GM12878 (cell line): ENCODE data around the gene STRA6. TPM values are rescaled to one million over a fixed set of nuclear protein-coding genes. Genes with fewer than 3 reads are reported as not detected.

ENCODE experiments used
- ATAC-seq: fragments of 200-7000 bp; cut with Tn5 transposase; 3 replicates; pipeline ENCODE4 v1.9.1; 2020; ENCODE audit warnings: mild to moderate bottlenecking, moderate library complexity
- BruUV-seq: library from RNA; stranded (reverse); fragments of 400-500 nt; replicated peaks from 2 replicates; lab custom pipeline; 2021; lab: Mats Ljungman, UMichigan
- CTCF ChIA-PET: fragments of 300-600 bp; sonication (Branson Sonifier 250); formaldehyde crosslinking; extraction: SDS; loops from one replicate; lab custom pipeline; 2021; ENCODE audit warnings: inconsistent platforms; lab: Yijun Ruan, JAX
- POLR2A ChIA-PET: fragments of 350-600 bp; formaldehyde crosslinking; extraction: SDS; loops from one replicate; lab custom pipeline; 2021; ENCODE audit warnings: inconsistent platforms; lab: Charles Lee
- RAD21 ChIA-PET: fragments of 300-600 bp; sonication (Branson Sonifier 250); formaldehyde crosslinking; loops from one replicate; lab custom pipeline; 2023; ENCODE audit warnings: antibody characterized with exemption; ENCODE audit not compliant: unreplicated experiment; lab: Charles Lee
- SMC1A ChIA-PET: fragments of 300-600 bp; sonication (Branson Sonifier 250); formaldehyde crosslinking; loops from one replicate; lab custom pipeline; 2023; ENCODE audit not compliant: unreplicated experiment, uncharacterized antibody; lab: Charles Lee
- DNase-seq: peaks from one replicate; pipeline ENCODE4 v3.0.0-alpha.2; 2011; ENCODE audit warnings: low read depth, low spot score
- FAIRE-seq: peaks from 3 replicates; lab custom pipeline; 2011; peaks lifted over from hg19 to GRCh38; lab: Jason Lieb, UNC
- H2AFZ ChIP-seq: 2 replicates; pipeline ENCODE4 v1.6.0; 2011; ENCODE audit warnings: low read depth, low read length, control low read depth; ENCODE audit not compliant: control insufficient read depth
- H3K27ac ChIP-seq: 2 replicates; pipeline ENCODE4 v1.5.1; 2011; ENCODE audit warnings: control low read depth; ENCODE audit not compliant: control insufficient read depth, insufficient read depth
- H3K27me3 ChIP-seq, 2 experiments: replicated peaks in 1 of 2; 2 replicates each; pipeline versions ENCODE4 v1.6.0 to v1.6.1; 2011; ENCODE audit warnings: low read length in 1 of 2; ENCODE audit not compliant: control insufficient read depth in 2 of 2, insufficient read depth in 2 of 2
- H3K36me3 ChIP-seq, 2 experiments: 2 replicates each; pipeline ENCODE4 v1.5.1; 2011; ENCODE audit warnings: low read length in 1 of 2; ENCODE audit not compliant: control insufficient read depth in 2 of 2, insufficient read depth in 2 of 2
- H3K4me1 ChIP-seq: 2 replicates; pipeline ENCODE4 v1.6.1; 2011; ENCODE audit warnings: mild to moderate bottlenecking, low read length, moderate library complexity, mixed read lengths; ENCODE audit not compliant: control insufficient read depth, insufficient read depth
- H3K4me2 ChIP-seq: 2 replicates; pipeline ENCODE4 v1.6.0; 2011; ENCODE audit warnings: control low read depth; ENCODE audit not compliant: control insufficient read depth, insufficient read depth
- H3K4me3 ChIP-seq: fragments of 200-600 bp; sonication (generic); 2 replicates; pipeline ENCODE4 v1.5.1; 2016
- H3K79me2 ChIP-seq: 2 replicates; pipeline ENCODE4 v1.6.0; 2011; ENCODE audit warnings: low read length; ENCODE audit not compliant: control insufficient read depth, insufficient read depth
- H3K9ac ChIP-seq: 2 replicates; pipeline ENCODE4 v1.8.0; 2011; ENCODE audit warnings: low read length, control low read depth, mixed read lengths; ENCODE audit not compliant: control insufficient read depth, insufficient read depth
- H3K9me3 ChIP-seq: replicated peaks from 3 replicates; pipeline ENCODE4 v1.5.1; 2011; ENCODE audit warnings: mild to moderate bottlenecking, low read length; ENCODE audit not compliant: control insufficient read depth, insufficient read depth
- H4K20me1 ChIP-seq: 2 replicates; pipeline ENCODE4 v1.6.0; 2011; ENCODE audit not compliant: control insufficient read depth, insufficient read depth
- CEBPB ChIP-seq, 2 experiments: fragments of 150-350 bp in 1 of 2; IDR thresholded peaks; 2 replicates each; pipeline ENCODE4 v1.6.1; 2012 to 2014; ENCODE audit warnings: low read depth in 2 of 2, low read length in 2 of 2, borderline replicate concordance in 1 of 2, inconsistent platforms in 1 of 2
- EZH2 ChIP-seq: IDR thresholded peaks from 2 replicates; pipeline ENCODE4 v1.6.1; 2012; ENCODE audit warnings: low read depth, mild to moderate bottlenecking, control low read depth, inconsistent platforms, low read length, borderline replicate concordance; ENCODE audit not compliant: control insufficient read depth
- SMAD5 ChIP-seq: IDR thresholded peaks from 2 replicates; pipeline ENCODE4 v1.6.1; 2016; ENCODE audit warnings: antibody characterized with exemption, low read depth
- SUZ12 ChIP-seq: fragments of 200-600 bp; sonication (generic); IDR thresholded peaks from one replicate; pipeline ENCODE4 v1.6.1; 2018; ENCODE audit warnings: antibody characterized with exemption, mild to moderate bottlenecking; ENCODE audit not compliant: unreplicated experiment
- WGBS: methylation state at CpG from one replicate; pipeline ENCODE4 v1.1.6; 2016; ENCODE audit warnings: low lambda C conversion rate; ENCODE audit not compliant: insufficient replicate concordance, insufficient coverage; ENCODE audit errors: missing lambda C conversion rate; 5-methylcytosine and 5-hydroxymethylcytosine counted together
- in situ Hi-C: fragments of 300-500 bp; cut with MboI; formaldehyde crosslinking; loops from 9 replicates; pipeline ENCODE4 v1.14.3; 2018; ENCODE audit warnings: mixed read lengths
- intact Hi-C: fragments of 100-400 bp; cut with micrococcal nuclease; formaldehyde crosslinking; loops from one replicate; pipeline ENCODE4 v1.14.2; 2022; ENCODE audit not compliant: unreplicated experiment
- polyA plus RNA-seq, 11 experiments: library from polyadenylated mRNA; depleted of rRNA in 4 of 11; unstranded in 6 of 11; stranded (reverse) in 5 of 11; fragments of >200 nt; fragmentation: Nextera tagmentation in 4 of 11; fragmentation: Illumina TruSeq in 1 of 11; extraction: Ambion mirVana in 4 of 11; extraction: Trizol in 1 of 11; gene quantifications; 1 replicate in 1 of 11; 2 replicates in 10 of 11; pipeline versions ENCODE4 v1.2.1 to v1.2.3, GENCODE V29; 2011 to 2016; ENCODE audit warnings: inconsistent platforms in 2 of 11, missing spikeins in 2 of 11, low read depth in 1 of 11
- small RNA-seq: library from RNA; depleted of rRNA; stranded (forward); fragments of <200 nt; gene quantifications from one replicate; pipeline ENCODE3, GENCODE V24; 2014
- total RNA-seq, 4 experiments: library from RNA; depleted of rRNA in 3 of 4; stranded (reverse); fragments of >200 nt in 3 of 4; fragmentation: Illumina TruSeq in 1 of 4; extraction: Trizol in 1 of 4; gene quantifications; 2 replicates each; pipeline versions ENCODE4 v1.2.1 to v1.2.3, GENCODE V29; 2013 to 2021

STRA6 gene
- total and polyA plus RNA-seq, 10 of the 15 experiments (the other 5 are each of a cell fraction or from before 2014, with no cell fraction given) = 0.31 to 10.8 (median 5.8) TPM

- Histone ChIP-seq H3K9ac (no peak overlapping the region), H3K27me3 (peaks cover 29 to 52% of the 10 kb centered on the region in 2 experiments), H3K4me3 (no peak overlapping the region), H4K20me1 (no peaks in the 10 kb centered on the region), H3K9me3 (no peaks in the 10 kb centered on the region; the same call in 2 of the 3 replicates), H3K4me1 (no peaks in the 10 kb centered on the region), H3K36me3 (no peaks in the 10 kb centered on the region), H3K4me2 (no peak overlapping the region), H3K27ac (no peak overlapping the region), H2AFZ (no peak overlapping the region), H3K79me2 (no peaks in the 10 kb centered on the region)
- in situ Hi-C loops = loop anchor here (10.0 kb wide), 1 partner anchor 1145 kb away; no protein-coding TSS in a partner anchor
- no peak for DNase-seq
- ChIA-PET POLR2A (no interaction called here), RAD21 (interaction anchor here (0.7 kb wide), 1 partner anchor 174 kb away, joined by 5 read pairs; no protein-coding TSS in a partner anchor), CTCF (interaction anchor here (1.1 to 3.3 kb wide), 4 partner anchors 9 to 191 kb away, joined by 4 to 26 read pairs (median 8); no protein-coding TSS in a partner anchor), SMC1A (interaction anchor here (0.5 kb wide), 1 partner anchor 162 kb away, joined by 3 read pairs; no protein-coding TSS in a partner anchor)
- FAIRE-seq = no peak
- TF ChIP-seq EZH2 = 0 out of 2 replicates have a peak, but pooled peaks have one; percentile 34
- TF ChIP-seq SMAD5 = no peak
- no peak for TF ChIP-seq CEBPB (IDR thresholded peaks at IDR 0.05; ENCODE audit: borderline replicate concordance in 1 of 2, low read depth in 2 of 2, low read length in 2 of 2)
- TF ChIP-seq SUZ12 = peak; percentile 63
- no TSS peak for BruUV-seq
- WGBS = 5% methylated on average over 40 of the region's 40 CpGs
- intact Hi-C loops = no loop called here
- ATAC-seq = no peak
Measured at GRCh38 chr15:74129586-74130154, 72.9 kb downstream of the STRA6 start.

Small RNA genes lying within 50 kb of the gene (small RNA-seq; reads per million reads assigned to genes)
- gene RF00017 = not detected

Other genes with a start within 250 kb of the STRA6 start
Only the 7 nearest of the 8 such genes appear.
- gene STOML1, start 210.5 kb downstream of the STRA6 start, total RNA-seq (2014; rRNA removed) = 12.0 and 12.2 TPM in 2 replicates
- 4.6 TPM in 2 replicates for gene STOML1, start 210.5 kb downstream of the STRA6 start, total RNA-seq (2014; rRNA removed; fragmentation: Illumina TruSeq; extraction: Trizol)
- gene STOML1, start 210.5 kb downstream of the STRA6 start, total RNA-seq (2021) = 12.1 TPM in 2 replicates
- gene STOML1, start 210.5 kb downstream of the STRA6 start, polyA plus RNA-seq (2011; rRNA removed) = 2.0 and 4.2 TPM in 2 replicates
- gene STOML1, start 210.5 kb downstream of the STRA6 start, polyA plus RNA-seq (2014; fragmentation: Illumina TruSeq; extraction: Trizol) = 1.7 and 3.2 TPM in 2 replicates
- under 1 TPM; 0.14 to 0.46 TPM for gene STOML1, start 210.5 kb downstream of the STRA6 start, polyA plus RNA-seq (2014; fragmentation: Nextera tagmentation; extraction: Ambion mirVana)
- gene STOML1, start 210.5 kb downstream of the STRA6 start, polyA plus RNA-seq (2014; rRNA removed) = 12.5 and 13.6 TPM in 2 replicates
- gene STOML1, start 210.5 kb downstream of the STRA6 start, polyA plus RNA-seq (2016; fragmentation: Nextera tagmentation; extraction: Ambion mirVana) = 10 to 100 TPM; 13.2 to 13.6 TPM
- gene PML, start 208.1 kb downstream of the STRA6 start, total RNA-seq (2014; rRNA removed) = 28.4 and 28.9 TPM in 2 replicates
- gene PML, start 208.1 kb downstream of the STRA6 start, total RNA-seq (2014; rRNA removed; fragmentation: Illumina TruSeq; extraction: Trizol) = 17.8 and 18.8 TPM in 2 replicates
- gene PML, start 208.1 kb downstream of the STRA6 start, total RNA-seq (2021) = 91.5 and 95.5 TPM in 2 replicates
- gene PML, start 208.1 kb downstream of the STRA6 start, polyA plus RNA-seq (2011; rRNA removed) = 7.6 and 13.6 TPM in 2 replicates
- 15.0 and 32.7 TPM in 2 replicates for gene PML, start 208.1 kb downstream of the STRA6 start, polyA plus RNA-seq (2014; fragmentation: Illumina TruSeq; extraction: Trizol)
- gene PML, start 208.1 kb downstream of the STRA6 start, polyA plus RNA-seq (2014; fragmentation: Nextera tagmentation; extraction: Ambion mirVana) = 10 to 100 TPM in 1 of 2 experiments, 1 to 10 TPM in 1; 8.5 to 14.2 TPM
- gene PML, start 208.1 kb downstream of the STRA6 start, polyA plus RNA-seq (2014; rRNA removed) = 34.2 and 45.3 TPM in 2 replicates
- gene PML, start 208.1 kb downstream of the STRA6 start, polyA plus RNA-seq (2016; fragmentation: Nextera tagmentation; extraction: Ambion mirVana) = 10 to 100 TPM; 54.0 to 60.0 TPM
- gene GOLGA6A, start 120.2 kb downstream of the STRA6 start, total RNA-seq (2014; rRNA removed) = not detected in 2 replicates
- not detected in 2 replicates for gene GOLGA6A, start 120.2 kb downstream of the STRA6 start, total RNA-seq (2014; rRNA removed; fragmentation: Illumina TruSeq; extraction: Trizol)
- gene GOLGA6A, start 120.2 kb downstream of the STRA6 start, total RNA-seq (2021) = not detected in 2 replicates
- not detected in 2 replicates for gene GOLGA6A, start 120.2 kb downstream of the STRA6 start, polyA plus RNA-seq (2011; rRNA removed)
- not detected in 2 replicates for gene GOLGA6A, start 120.2 kb downstream of the STRA6 start, polyA plus RNA-seq (2014; fragmentation: Illumina TruSeq; extraction: Trizol)
- gene GOLGA6A, start 120.2 kb downstream of the STRA6 start, polyA plus RNA-seq (2014; fragmentation: Nextera tagmentation; extraction: Ambion mirVana) = not detected
- not detected in 2 replicates for gene GOLGA6A, start 120.2 kb downstream of the STRA6 start, polyA plus RNA-seq (2014; rRNA removed)
- not detected for gene GOLGA6A, start 120.2 kb downstream of the STRA6 start, polyA plus RNA-seq (2016; fragmentation: Nextera tagmentation; extraction: Ambion mirVana)
- 0.06 and 0.16 TPM in 2 replicates for gene ISLR2, start 72.2 kb downstream of the STRA6 start, total RNA-seq (2014; rRNA removed)
- 0.04 TPM in 1 of 2 replicates, not detected in the other for gene ISLR2, start 72.2 kb downstream of the STRA6 start, total RNA-seq (2014; rRNA removed; fragmentation: Illumina TruSeq; extraction: Trizol)
- 0.21 and 0.37 TPM in 2 replicates for gene ISLR2, start 72.2 kb downstream of the STRA6 start, total RNA-seq (2021)
- not detected in 2 replicates for gene ISLR2, start 72.2 kb downstream of the STRA6 start, polyA plus RNA-seq (2011; rRNA removed)
- gene ISLR2, start 72.2 kb downstream of the STRA6 start, polyA plus RNA-seq (2014; fragmentation: Illumina TruSeq; extraction: Trizol) = 0.09 TPM in 1 of 2 replicates, not detected in the other
- gene ISLR2, start 72.2 kb downstream of the STRA6 start, polyA plus RNA-seq (2014; fragmentation: Nextera tagmentation; extraction: Ambion mirVana) = not detected
- 0.10 and 0.30 TPM in 2 replicates for gene ISLR2, start 72.2 kb downstream of the STRA6 start, polyA plus RNA-seq (2014; rRNA removed)
- under 1 TPM in 1 of 2 experiments, not detected in 1; 0.05 TPM for gene ISLR2, start 72.2 kb downstream of the STRA6 start, polyA plus RNA-seq (2016; fragmentation: Nextera tagmentation; extraction: Ambion mirVana)
- gene ISLR, start 29.1 kb downstream of the STRA6 start, total RNA-seq (2014; rRNA removed) = 0.62 and 1.1 TPM in 2 replicates
- 0.28 and 0.45 TPM in 2 replicates for gene ISLR, start 29.1 kb downstream of the STRA6 start, total RNA-seq (2014; rRNA removed; fragmentation: Illumina TruSeq; extraction: Trizol)
- gene ISLR, start 29.1 kb downstream of the STRA6 start, total RNA-seq (2021) = 1.3 and 1.7 TPM in 2 replicates
- gene ISLR, start 29.1 kb downstream of the STRA6 start, polyA plus RNA-seq (2011; rRNA removed) = 0.03 TPM in 1 of 2 replicates, not detected in the other
- 0.16 and 0.46 TPM in 2 replicates for gene ISLR, start 29.1 kb downstream of the STRA6 start, polyA plus RNA-seq (2014; fragmentation: Illumina TruSeq; extraction: Trizol)
- under 1 TPM; 0.05 to 0.13 TPM for gene ISLR, start 29.1 kb downstream of the STRA6 start, polyA plus RNA-seq (2014; fragmentation: Nextera tagmentation; extraction: Ambion mirVana)
- gene ISLR, start 29.1 kb downstream of the STRA6 start, polyA plus RNA-seq (2014; rRNA removed) = 0.92 and 1.1 TPM in 2 replicates
- gene ISLR, start 29.1 kb downstream of the STRA6 start, polyA plus RNA-seq (2016; fragmentation: Nextera tagmentation; extraction: Ambion mirVana) = 1 to 10 TPM in 1 of 2 experiments, under 1 TPM in 1; 0.91 to 1.8 TPM
- gene CCDC33, start 33.5 kb upstream of the STRA6 start, total RNA-seq (2014; rRNA removed) = 2.6 and 2.9 TPM in 2 replicates
- gene CCDC33, start 33.5 kb upstream of the STRA6 start, total RNA-seq (2014; rRNA removed; fragmentation: Illumina TruSeq; extraction: Trizol) = 4.4 and 4.8 TPM in 2 replicates
- gene CCDC33, start 33.5 kb upstream of the STRA6 start, total RNA-seq (2021) = 4.1 and 4.9 TPM in 2 replicates
- gene CCDC33, start 33.5 kb upstream of the STRA6 start, polyA plus RNA-seq (2011; rRNA removed) = 0.36 and 0.57 TPM in 2 replicates
- 3.1 and 3.2 TPM in 2 replicates for gene CCDC33, start 33.5 kb upstream of the STRA6 start, polyA plus RNA-seq (2014; fragmentation: Illumina TruSeq; extraction: Trizol)
- 1 to 10 TPM; 3.0 to 5.4 TPM for gene CCDC33, start 33.5 kb upstream of the STRA6 start, polyA plus RNA-seq (2014; fragmentation: Nextera tagmentation; extraction: Ambion mirVana)
- 4.1 and 6.0 TPM in 2 replicates for gene CCDC33, start 33.5 kb upstream of the STRA6 start, polyA plus RNA-seq (2014; rRNA removed)
- gene CCDC33, start 33.5 kb upstream of the STRA6 start, polyA plus RNA-seq (2016; fragmentation: Nextera tagmentation; extraction: Ambion mirVana) = 1 to 10 TPM; 4.7 to 5.8 TPM
- gene CYP11A1, start 164.9 kb upstream of the STRA6 start, total RNA-seq (2014; rRNA removed) = not detected in 2 replicates
- not detected in 2 replicates for gene CYP11A1, start 164.9 kb upstream of the STRA6 start, total RNA-seq (2014; rRNA removed; fragmentation: Illumina TruSeq; extraction: Trizol)
- 0.29 and 0.69 TPM in 2 replicates for gene CYP11A1, start 164.9 kb upstream of the STRA6 start, total RNA-seq (2021)
- gene CYP11A1, start 164.9 kb upstream of the STRA6 start, polyA plus RNA-seq (2011; rRNA removed) = 1.1 and 1.2 TPM in 2 replicates
- 0.19 TPM in 1 of 2 replicates, not detected in the other for gene CYP11A1, start 164.9 kb upstream of the STRA6 start, polyA plus RNA-seq (2014; fragmentation: Illumina TruSeq; extraction: Trizol)
- under 1 TPM; 0.11 to 0.23 TPM for gene CYP11A1, start 164.9 kb upstream of the STRA6 start, polyA plus RNA-seq (2014; fragmentation: Nextera tagmentation; extraction: Ambion mirVana)
- 0.52 TPM in 1 of 2 replicates, not detected in the other for gene CYP11A1, start 164.9 kb upstream of the STRA6 start, polyA plus RNA-seq (2014; rRNA removed)
- not detected for gene CYP11A1, start 164.9 kb upstream of the STRA6 start, polyA plus RNA-seq (2016; fragmentation: Nextera tagmentation; extraction: Ambion mirVana)